Loucy (cell line): ENCODE results near the gene ZNF771.

Experiments
- H2AFZ ChIP-seq: fragments of 200-600 bp; sonication (generic); 2 replicates; pipeline ENCODE4 v1.6.0; 2016; ENCODE audit warnings: antibody characterized with exemption, mild to moderate bottlenecking, low read length, moderate library complexity
- H3F3A ChIP-seq: fragments of 200-600 bp; 2 replicates; pipeline ENCODE4 v1.6.0; 2016; ENCODE audit warnings: antibody characterized with exemption, low read depth, mild to moderate bottlenecking
- H3K27me3 ChIP-seq: fragments of 200-600 bp; sonication (generic); 2 replicates; pipeline ENCODE4 v1.6.1; 2014; ENCODE audit warnings: low read length, mild to moderate bottlenecking; ENCODE audit not compliant: insufficient read depth, poor library complexity, severe bottlenecking
- H3K36me3 ChIP-seq: fragments of 200-600 bp; sonication (generic); 2 replicates; pipeline ENCODE4 v1.6.1; 2016; ENCODE audit warnings: low read length; ENCODE audit not compliant: insufficient read depth
- H3K4me1 ChIP-seq: fragments of 200-600 bp; sonication (generic); 2 replicates; pipeline ENCODE4 v1.5.1; 2014; ENCODE audit warnings: low read length, mild to moderate bottlenecking; ENCODE audit not compliant: insufficient read depth, poor library complexity, severe bottlenecking
- H3K4me2 ChIP-seq: fragments of 200-600 bp; sonication (generic); 2 replicates; pipeline ENCODE4 v1.6.0; 2014; ENCODE audit warnings: antibody characterized with exemption, low read length, low read depth, mild to moderate bottlenecking; ENCODE audit not compliant: poor library complexity, severe bottlenecking
- H3K4me3 ChIP-seq: fragments of 200-600 bp; sonication (generic); 2 replicates; pipeline ENCODE4 v1.5.1; 2014; ENCODE audit warnings: low read length, mild to moderate bottlenecking, mixed read lengths; ENCODE audit not compliant: poor library complexity, severe bottlenecking
- H3K79me2 ChIP-seq: fragments of 200-600 bp; sonication (generic); 2 replicates; pipeline ENCODE4 v1.6.1; 2014; ENCODE audit warnings: low read length; ENCODE audit not compliant: insufficient read depth
- H3K9ac ChIP-seq: fragments of 200-600 bp; sonication (generic); 2 replicates; pipeline ENCODE4 v1.6.0; 2014; ENCODE audit warnings: mild to moderate bottlenecking, low read depth, low read length, moderate library complexity; ENCODE audit not compliant: poor library complexity, severe bottlenecking
- H3K9me2 ChIP-seq: fragments of 200-600 bp; sonication (generic); replicated peaks from 2 replicates; pipeline ENCODE4 v1.6.1; 2016; ENCODE audit warnings: low read depth, low read length, mixed read lengths
- H3K9me3 ChIP-seq: fragments of 200-600 bp; sonication (generic); 2 replicates; pipeline ENCODE4 v1.6.1; 2014; ENCODE audit warnings: mild to moderate bottlenecking, antibody characterized with exemption, low read length, low read depth; ENCODE audit not compliant: insufficient read depth
- H4K20me1 ChIP-seq: fragments of 200-600 bp; sonication (generic); 2 replicates; pipeline ENCODE4 v1.6.0; 2014; ENCODE audit warnings: antibody characterized with exemption, low read length, mild to moderate bottlenecking; ENCODE audit not compliant: insufficient read depth, poor library complexity, severe bottlenecking
- EZH2phosphoT487 ChIP-seq: fragments of 200-600 bp; IDR thresholded peaks from 2 replicates; pipeline ENCODE4 v1.6.1; 2018; ENCODE audit warnings: antibody characterized with exemption, mild to moderate bottlenecking, moderate library complexity, borderline replicate concordance
- TF ChIP-seq, protein P1 (sequence below): fragments of 200-600 bp; sonication (generic); conservative IDR thresholded peaks from 2 replicates; pipeline ENCODE4 v1.5.1; 2014; ENCODE audit warnings: mild to moderate bottlenecking, antibody characterized with exemption, low read length

Gene ZNF771

DNA sequence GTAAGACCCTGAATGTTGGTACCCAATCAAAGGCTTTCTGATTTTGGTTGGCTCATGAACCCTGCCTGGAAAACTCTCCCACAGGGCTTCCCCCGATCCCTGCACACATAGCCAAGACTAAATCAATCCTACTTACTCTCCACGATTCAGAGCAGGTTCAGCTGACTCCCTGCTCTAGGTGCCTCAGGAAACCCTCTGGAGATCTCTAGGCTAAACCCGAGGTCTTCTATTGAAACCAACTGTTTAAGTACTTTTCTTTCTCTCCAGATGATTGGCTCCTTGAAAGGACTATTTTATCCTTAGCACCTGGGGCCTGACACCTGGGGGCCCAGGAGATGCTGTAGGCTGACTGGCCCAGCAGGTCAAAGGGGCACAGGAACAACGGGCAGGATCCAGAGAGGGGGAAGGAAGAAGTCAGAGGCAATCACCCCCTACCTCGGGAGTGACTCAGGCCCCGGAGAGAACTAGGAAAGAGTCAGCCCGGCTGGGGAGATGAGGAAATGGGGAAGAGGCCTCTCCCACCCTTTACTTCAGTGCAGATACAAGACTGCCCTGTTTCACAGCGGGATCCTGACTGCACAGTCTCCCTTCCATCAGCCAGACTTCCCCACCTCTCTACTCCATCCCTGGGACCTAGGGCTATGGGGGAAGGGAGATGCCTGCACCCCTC lies 39.1 kb upstream of the ZNF771 start:
- Histone ChIP-seq H3F3A (no peaks in the 10 kb centered on the region), H3K4me1 (peaks cover 48% of the 10 kb centered on the region), H3K36me3 (0 out of 2 replicates have a peak, but pooled peaks cover 3% of the 10 kb centered on the region), H3K79me2 (peaks cover 66% of the 10 kb centered on the region), H4K20me1 (peaks cover 48% of the 10 kb centered on the region), H2AFZ (no peak overlapping the region), H3K9me3 (no peaks in the 10 kb centered on the region), H3K4me2 (peak overlapping the region; percentile 98), H3K9ac (peak overlapping the region; percentile 78), H3K27me3 (no peaks in the 10 kb centered on the region), H3K9me2 (no peaks in the 10 kb centered on the region), H3K4me3 (peak overlapping the region; percentile 85)
- no peak for TF ChIP-seq EZH2phosphoT487
- TF ChIP-seq, protein P1, sequence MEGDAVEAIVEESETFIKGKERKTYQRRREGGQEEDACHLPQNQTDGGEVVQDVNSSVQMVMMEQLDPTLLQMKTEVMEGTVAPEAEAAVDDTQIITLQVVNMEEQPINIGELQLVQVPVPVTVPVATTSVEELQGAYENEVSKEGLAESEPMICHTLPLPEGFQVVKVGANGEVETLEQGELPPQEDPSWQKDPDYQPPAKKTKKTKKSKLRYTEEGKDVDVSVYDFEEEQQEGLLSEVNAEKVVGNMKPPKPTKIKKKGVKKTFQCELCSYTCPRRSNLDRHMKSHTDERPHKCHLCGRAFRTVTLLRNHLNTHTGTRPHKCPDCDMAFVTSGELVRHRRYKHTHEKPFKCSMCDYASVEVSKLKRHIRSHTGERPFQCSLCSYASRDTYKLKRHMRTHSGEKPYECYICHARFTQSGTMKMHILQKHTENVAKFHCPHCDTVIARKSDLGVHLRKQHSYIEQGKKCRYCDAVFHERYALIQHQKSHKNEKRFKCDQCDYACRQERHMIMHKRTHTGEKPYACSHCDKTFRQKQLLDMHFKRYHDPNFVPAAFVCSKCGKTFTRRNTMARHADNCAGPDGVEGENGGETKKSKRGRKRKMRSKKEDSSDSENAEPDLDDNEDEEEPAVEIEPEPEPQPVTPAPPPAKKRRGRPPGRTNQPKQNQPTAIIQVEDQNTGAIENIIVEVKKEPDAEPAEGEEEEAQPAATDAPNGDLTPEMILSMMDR: no peak

DNA sequence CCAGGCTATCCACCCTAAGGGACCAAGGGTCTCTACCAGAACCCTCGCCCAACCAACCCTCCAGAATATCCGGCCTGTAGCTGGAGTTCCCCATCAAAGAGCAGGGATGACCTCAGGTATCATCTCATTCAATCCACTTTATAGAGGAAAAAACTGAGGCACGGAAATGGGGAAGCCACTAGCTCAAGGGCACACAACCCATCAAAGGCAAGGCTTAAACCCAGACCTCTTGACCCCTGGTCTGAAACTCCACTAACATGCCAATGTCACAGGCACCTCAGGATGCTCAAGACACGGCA lies 38.7 kb upstream of the ZNF771 start:
- Histone ChIP-seq H4K20me1 (peaks cover 47% of the 10 kb centered on the region), H3K9ac (peak overlapping the region; percentile 78), H3K4me2 (peak overlapping the region; percentile 98), H2AFZ (no peak overlapping the region), H3K27me3 (no peaks in the 10 kb centered on the region), H3K79me2 (peaks cover 61% of the 10 kb centered on the region), H3K9me2 (no peaks in the 10 kb centered on the region), H3K4me3 (peak overlapping the region; percentile 85), H3F3A (no peaks in the 10 kb centered on the region), H3K4me1 (peaks cover 47% of the 10 kb centered on the region), H3K36me3 (0 out of 2 replicates have a peak, but pooled peaks cover 3% of the 10 kb centered on the region), H3K9me3 (no peaks in the 10 kb centered on the region)
- no peak for TF ChIP-seq EZH2phosphoT487
- TF ChIP-seq, protein P1: no peak

DNA sequence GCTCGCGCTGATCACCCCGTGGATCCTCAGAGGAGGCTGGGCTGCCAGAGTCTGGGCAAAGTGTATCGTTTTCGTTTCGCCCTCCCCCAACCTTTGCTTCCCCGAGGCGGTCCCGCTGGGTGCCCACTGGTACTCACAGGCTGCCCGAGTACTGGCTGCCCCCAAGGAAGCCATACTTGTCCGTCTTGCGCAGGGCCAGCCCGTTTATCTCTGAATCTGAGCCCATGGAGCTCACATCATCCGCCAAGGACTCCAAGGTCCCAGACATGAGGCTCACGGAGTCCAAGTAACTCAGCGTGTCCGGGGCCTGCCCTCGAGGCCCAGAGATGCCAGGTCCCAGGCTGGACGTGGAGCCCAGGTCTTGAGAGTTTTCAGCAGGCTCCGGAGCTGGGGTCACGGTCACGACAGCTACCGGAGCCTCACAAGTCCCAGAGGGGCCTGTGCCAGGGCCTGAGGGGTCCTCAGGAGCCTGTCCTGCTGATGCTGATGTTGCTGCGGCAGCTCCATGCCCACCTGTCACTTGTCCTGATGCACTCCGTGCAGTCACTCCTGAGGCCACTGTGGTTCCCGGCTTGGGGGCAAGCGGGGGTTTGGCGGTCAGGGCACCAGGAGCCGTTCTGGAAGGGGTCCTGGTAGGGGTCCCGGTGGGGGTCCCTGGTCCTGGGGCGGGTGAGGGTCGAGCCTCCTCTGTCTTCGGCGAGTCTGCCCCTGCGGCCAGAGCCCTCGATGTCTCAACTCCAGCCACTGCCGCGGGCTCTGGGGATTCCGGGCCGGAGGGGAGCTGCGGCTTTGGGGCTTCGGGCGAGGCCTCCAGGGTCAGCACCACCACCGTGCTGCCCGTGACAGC lies 38.1 kb upstream of the ZNF771 start:
- no peak for TF ChIP-seq EZH2phosphoT487
- TF ChIP-seq, protein P1: no peak
- peak overlapping the region; percentile 78 for H3K9ac ChIP-seq
- H3F3A ChIP-seq: no peaks in the 10 kb centered on the region
- no peaks in the 10 kb centered on the region for H3K9me3 ChIP-seq
- H3K27me3 ChIP-seq: no peaks in the 10 kb centered on the region
- H3K4me2 ChIP-seq: peak overlapping the region; percentile 98
- H4K20me1 ChIP-seq: peaks cover 47% of the 10 kb centered on the region
- H3K9me2 ChIP-seq: no peaks in the 10 kb centered on the region
- no peak overlapping the region for H2AFZ ChIP-seq
- H3K79me2 ChIP-seq: peaks cover 55% of the 10 kb centered on the region
- 0 out of 2 replicates have a peak, but pooled peaks cover 3% of the 10 kb centered on the region for H3K36me3 ChIP-seq
- peaks cover 45% of the 10 kb centered on the region for H3K4me1 ChIP-seq
- H3K4me3 ChIP-seq: peak overlapping the region; percentile 85
